Measurements from ENCODE around the gene TENT4B.
A peak's percentile ranks its signal among the peaks of the same experiment; 100 is the strongest.

Gene TENT4B

DNA sequence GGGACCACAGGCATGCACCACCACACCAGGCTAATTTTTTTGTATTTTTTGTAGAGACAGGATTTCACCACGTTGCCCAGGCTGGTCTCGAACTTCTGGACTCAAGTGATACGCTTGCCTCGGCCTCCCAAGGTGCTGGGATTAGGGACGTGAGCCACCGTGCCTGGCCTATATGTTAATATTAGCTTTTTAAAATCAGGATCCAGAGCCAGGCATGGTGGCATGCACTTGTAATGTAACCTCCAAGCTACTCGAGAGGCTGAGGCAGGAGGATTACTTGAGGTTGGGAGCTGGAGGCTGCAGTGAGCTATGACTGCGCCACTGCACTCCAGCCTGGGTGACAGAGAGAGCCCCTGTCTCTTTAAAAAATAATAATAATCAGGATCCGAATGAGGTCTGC is 104.8 kb downstream of the TENT4B start:
- DNase-seq (ENCODE audit: low read depth) = no peak

DNA sequence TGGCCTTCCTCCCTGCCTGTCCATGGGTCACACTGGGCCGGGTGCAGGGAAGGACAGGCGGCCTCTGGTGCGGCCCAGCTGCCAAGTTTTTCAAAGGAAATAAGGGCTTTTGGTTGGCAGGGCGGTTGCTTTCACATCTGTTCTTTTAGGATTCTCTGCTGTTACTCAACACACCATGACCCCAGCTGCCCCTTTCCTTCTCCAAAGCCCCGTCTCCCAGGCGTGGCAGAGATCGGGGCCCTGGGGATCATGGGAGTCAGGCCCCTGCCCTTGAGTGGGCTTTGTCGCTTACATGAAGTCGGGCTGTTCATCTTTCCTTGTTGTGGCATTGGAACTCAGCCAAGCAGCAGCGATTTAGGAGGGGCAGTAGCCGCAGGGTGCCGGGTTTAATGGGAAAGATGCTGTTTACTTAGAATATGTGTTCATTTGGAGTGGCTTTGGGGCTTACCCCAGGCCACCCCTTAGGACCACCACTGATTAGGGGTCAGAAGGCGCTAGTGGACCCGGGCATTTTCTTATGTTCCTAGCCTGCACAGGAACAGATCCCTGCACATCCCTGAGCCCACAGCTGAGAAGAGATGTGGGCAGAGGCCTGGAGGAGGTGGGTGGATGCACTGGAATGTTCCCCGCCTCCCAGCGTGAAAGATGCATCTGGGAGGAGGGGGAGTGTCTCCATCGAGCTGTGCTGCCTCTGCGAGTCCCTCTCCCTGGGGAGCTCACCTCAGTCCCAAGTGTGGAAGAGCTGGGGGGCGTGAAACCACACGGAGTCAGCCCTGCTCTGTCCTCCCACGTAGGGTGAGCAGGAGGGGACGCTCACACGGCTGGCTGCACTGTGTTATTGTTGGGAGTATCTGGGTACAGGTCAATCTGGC is 106.5 kb downstream of the TENT4B start:
- DNase-seq (ENCODE audit: low read depth) = no peak

DNA sequence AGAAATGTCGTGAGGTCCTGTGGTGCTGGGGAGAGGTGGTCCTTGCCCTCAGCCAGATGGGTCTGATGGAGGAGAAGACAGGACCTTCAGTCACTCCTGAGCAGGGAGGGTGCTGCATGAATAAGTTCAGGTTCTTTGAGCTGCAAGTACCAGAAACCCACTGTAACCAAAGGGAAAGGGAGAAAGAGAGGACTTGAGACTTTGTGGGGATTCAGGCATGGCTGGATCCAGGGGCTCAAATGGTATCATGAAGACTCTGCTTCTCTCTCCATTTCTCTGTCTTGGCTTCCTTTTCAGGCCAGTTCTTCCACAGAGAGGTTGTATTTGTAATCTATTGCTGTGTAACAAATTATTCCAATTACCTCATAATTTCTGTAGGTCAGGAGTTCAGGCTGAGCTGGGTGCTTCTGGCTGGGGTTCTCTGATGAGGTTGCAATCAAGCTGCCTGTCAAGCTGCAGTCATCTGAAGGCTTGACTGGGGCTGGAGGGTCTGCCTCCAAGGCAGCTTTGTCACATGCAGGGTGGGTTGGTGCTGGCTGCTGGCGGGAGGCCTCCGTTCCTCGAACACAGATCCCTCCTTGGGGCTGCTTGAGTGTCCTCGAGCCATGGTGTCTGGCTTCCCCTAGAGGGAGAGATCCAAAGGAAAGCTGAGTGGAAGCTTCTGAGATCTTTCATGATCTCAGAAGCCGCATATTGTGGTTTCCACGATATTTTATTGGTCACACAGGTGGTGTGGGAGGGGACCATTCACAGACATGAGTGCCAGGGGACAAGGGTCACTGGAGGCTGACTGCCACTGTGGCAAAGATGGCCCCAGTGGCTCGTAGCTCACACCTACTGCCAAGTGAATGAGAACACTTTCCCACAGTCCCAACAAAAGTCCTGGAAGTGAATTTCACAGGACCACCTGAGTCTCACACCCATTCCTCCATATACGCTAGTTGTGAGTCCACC is 107.4 kb downstream of the TENT4B start:
- DNase-seq (ENCODE audit: low read depth) = no peak

DNA sequence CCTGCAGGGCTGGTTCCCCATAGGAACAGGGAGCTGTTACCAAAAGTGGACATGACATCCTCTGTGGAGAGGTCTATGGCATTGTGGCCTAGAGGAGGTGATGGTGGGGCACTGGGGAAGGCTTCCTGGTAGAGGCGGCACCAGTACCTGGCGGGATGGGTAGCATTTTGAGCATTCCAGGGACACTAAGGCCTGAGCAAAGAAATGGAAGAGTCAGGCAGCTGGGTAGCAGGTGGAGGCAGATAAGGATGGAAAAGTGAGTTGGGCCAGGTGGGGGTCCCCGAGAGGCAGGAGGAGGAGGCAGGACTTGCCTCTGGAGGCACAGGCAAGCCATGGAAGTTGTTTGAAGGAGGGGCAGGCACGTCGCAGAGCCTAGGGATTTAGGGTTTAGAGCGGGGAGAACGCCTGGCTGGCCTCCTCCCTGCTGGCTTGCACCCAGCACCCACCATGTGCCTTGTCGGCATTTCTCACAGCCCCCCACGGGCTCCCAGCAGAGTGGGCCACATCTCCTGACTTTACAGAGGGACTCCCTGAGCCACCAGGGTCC is 108.1 kb downstream of the TENT4B start:
- no peak for DNase-seq (ENCODE audit: low read depth)

DNA sequence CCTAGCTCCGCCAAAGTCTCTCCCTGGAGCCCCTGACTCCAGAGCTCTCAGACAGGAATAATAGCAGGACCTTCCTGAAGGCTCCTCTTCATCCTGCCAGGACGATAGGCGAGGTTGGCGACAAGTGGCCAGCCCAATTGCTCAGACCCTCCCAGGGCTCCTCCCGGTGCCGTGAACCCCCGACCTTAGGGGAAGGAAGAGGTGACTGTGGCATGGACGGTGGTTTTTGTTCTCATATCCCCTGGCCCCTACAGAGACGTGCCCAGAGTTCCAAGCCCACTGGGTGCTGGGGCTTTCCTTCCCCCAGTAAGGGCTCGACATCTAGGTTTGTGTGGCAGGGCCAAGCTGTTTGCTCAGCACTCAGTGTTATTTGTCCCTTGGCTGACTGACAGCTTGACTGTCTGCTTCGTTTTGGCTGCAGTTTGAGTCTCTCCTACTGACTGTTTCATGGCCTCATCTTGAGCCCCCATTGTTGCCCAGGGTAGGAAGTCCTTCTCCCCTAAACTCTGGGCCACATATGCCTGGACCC is 108.7 kb downstream of the TENT4B start:
- DNase-seq (ENCODE audit: low read depth) = no peak

DNA sequence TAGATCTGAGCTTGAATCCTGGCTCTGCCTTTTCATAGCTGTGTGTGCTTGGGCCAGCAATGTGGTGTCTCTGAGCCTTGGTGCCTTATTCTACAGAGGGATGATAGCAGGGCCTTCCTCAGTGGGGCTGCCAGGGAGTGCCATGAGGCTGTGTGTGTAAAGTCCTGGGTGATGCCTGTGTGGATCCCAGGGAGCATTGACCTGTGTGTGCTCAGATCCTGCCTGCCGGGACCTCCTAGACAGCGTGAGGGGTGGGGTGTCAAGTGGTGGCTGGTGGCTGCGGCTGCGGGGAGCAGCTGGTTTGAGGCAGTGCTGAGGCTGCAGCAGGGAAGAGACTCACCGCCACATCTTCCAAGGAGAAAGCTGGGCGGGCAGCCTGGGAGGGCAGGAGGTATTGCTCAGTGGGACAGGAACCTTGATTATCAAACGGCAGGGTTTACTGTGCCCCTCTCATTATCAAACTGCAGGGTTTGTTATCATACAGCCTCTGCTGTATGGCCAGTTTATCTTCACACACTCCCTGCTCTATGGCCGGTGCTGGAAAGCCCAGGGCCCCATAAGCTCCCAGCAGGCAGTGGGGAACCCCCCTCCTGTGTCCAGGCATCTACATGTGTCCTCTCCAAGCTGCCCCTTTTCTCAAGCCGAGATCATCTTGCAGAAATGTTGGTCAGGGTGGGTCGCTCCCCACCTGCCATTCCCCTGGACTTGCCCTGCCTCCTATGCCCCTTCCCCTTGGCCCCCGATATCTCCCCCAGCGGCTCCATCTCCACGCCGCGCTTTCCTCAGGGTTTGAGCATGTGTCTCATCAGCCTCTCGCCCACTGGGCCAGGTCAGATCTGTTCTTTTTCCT is 110.2 kb downstream of the TENT4B start:
- no peak for DNase-seq (ENCODE audit: low read depth)

DNA sequence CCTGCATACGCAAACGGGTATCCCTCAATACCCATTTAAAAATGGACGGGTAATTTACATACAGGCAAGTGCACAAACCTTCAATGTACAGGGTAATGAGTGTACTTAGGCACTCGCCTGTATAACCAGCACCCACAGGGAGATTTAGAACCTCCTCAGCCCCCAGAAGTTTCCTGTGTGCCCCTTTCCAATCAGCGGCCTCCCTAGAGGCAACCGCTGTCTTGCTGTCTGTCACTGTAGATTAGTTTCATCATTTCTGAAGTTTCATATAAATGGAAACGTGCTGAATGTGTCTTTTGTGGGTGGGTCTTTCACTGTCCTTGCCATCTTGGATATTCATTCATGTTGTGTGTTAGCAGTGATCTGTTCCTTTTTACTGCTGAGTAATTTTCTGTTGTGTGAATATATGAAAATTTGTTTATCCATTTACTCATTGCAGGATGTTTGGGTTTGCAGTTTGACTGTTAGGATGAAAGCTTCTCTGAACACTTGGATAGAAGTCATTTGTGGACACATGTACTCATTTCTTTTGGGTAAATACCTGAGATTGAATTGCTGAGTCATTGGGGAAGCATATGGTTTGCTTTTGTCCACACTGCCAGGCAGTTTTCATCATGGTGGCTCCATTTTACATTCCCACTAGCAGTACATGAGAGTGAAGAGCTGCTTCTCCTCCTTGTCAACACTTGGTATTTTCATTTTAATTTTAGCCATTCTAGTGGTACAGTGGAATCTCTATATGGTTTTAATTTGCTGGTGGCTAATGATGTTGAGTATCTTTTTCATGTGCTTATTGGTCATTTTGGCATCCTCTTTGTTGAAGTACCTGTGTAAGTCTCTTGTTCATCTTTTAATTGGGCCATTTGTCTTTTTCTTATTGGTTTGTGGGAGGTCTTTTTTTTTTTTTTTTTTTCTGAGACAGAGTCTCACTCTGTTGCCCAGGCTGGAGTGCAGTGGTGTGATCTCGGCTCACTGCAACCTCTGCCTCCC is 111.1 kb downstream of the TENT4B start:
- no peak for DNase-seq (ENCODE audit: low read depth)

DNA sequence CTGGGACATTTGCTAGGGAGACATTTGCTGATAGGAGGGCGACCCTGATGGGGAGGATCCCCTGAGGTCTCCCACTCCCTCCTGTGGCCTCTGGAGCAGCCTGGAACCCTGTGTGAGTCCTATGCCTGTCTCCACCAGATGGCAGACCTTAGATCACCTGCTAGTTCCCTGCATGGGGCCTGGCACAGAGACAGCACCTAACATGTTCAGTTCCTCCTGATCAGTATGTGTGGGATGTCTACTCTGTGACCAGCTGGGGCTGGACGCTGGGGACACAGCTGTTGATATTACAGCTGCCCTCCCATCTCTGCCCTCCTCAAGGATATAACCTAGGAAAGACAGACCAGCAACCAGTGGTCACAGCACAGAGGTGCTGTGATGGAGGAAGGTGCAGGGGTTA is 112.2 kb downstream of the TENT4B start:
- no peak for DNase-seq (ENCODE audit: low read depth)

DNA sequence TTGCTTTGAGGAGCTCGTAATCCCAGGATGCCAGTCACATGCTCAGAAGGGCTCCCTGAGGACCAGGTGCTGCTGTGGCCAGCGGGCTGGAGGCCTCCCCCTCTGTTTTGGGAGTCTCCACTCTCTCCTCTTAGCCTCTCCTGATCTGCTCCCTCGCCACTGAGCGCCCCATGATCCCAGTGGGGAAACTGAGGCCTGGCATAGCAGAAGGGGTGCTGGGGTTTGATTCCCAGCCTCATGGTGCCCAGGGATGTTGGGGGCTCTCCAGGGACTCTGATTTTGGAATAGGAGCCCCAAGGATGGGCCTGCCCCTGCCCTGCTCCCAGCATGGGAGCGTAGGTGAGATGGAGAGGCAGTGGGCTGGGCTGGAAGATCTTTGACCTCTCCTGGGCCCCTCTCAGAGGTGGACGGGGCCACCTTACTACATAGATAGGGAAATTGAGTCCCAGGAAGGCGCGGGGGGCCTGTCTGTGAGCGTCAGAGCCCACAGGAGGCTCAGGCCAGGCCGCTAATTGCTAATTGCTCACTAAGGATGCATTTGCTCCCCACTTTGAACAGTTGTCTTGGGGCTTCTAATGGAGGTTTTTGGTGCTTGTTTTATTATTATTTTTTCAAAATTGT is 112.7 kb downstream of the TENT4B start:
- no peak for DNase-seq (ENCODE audit: low read depth)

DNA sequence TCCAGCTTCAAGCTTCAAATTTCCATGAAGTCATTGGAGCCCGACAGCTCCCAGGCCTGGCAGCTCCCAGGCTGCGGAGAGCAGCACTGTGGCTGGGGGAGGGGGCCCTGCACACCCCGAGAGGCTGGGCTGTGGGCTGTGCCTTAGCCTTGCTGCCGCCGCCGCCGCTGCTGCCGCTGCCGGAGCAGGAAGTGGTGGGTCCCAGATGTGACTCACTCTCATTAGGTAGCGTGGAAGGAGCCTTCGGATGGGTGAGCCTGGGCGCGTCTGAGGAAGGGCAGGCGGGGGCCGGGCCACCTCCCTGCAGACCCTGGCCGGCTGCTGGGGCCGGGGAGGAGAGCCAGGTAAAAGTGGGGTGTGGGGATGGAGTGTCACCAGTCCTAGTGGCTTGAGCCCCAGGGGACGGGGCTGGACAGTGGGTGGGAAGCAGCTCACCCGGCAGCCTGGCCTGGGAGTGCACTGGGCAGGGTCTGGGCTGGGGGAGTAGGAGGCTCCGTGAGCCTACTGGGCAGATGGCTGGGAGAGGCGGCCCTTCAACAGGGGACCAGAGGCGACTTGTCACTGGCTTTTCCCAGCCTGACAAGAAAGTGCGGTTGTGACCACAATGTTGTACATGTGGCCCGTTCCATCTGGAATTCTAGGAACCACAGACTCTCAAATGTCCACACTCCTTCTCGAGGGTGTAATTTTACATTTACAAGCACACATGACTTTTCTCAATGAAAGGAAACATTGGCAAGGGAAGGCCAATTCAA is 113.4 kb downstream of the TENT4B start, which contains the start of gene ADCY7:
Gene ADCY7, plus strand, starts transcription at position 215 of the 755 bp plus-strand sequence. CDS start 21,629 bp downstream, outside the sequence.
- DNase-seq (ENCODE audit: low read depth) = peak; percentile 68

DNA sequence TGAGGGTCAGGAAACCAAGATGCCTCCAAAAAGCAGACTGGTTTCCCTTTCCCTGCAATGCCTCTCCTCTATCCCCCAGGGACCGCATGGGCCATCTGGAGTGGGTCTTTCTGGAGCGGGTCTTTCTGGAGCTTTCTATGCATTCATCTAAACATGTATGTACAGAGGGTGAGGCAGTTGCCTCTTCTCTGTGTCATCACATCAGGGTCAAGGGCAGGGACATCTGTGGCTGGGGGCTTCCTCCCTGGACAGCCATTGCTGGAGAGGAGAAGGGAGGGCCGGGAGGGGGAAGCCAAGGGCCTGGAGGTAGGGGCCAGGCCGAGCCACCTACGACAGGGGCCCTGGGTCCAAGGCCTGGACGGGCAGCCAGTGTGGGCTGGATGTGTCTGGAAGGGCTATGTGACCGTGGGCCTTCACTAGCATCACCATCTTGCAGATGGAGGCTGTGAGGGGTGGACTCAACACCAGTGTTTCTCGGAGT is 114.1 kb downstream of the TENT4B start:
- no peak for DNase-seq (ENCODE audit: low read depth)

DNA sequence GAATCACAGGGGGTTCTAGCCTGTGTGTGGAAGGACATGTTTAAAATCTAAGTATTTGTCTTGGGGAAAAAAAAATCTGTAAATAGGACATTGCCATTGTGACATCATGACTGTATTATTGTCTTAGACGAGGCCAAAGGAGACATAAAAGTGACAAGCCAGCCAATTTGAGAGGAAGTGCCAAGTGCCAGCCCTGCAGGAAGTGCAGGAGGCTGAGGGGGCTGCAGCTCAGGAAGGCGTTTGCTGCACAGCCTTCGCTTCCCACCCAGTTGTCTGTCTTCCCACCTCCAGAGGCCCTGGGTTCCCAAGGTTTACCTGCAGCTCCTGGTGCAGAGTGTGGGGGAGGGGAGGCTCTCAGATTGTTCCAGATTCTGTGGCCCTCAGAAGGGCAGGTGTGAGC is 114.5 kb downstream of the TENT4B start:
- no peak for DNase-seq (ENCODE audit: low read depth)

DNA sequence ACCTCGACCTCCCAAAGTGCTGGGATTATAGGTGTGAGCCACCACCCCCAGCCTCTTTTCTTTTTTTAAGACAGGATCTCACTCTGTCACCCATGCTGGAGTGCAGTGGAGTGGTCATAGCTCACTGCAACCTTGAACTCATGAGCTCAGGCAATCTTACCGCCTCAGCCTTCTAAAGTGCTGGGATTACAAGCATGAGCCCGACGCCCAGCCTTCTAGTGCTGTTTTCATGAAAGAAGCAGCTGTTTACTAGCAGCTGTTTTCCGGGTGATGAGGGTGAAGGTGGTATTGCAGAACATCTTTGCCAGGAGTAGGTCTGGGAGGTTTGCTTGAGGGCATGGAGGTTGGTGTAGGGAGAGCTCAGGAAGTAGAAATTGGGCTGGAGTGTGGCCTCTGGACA is 115.2 kb downstream of the TENT4B start:
- no peak for DNase-seq (ENCODE audit: low read depth)

DNA sequence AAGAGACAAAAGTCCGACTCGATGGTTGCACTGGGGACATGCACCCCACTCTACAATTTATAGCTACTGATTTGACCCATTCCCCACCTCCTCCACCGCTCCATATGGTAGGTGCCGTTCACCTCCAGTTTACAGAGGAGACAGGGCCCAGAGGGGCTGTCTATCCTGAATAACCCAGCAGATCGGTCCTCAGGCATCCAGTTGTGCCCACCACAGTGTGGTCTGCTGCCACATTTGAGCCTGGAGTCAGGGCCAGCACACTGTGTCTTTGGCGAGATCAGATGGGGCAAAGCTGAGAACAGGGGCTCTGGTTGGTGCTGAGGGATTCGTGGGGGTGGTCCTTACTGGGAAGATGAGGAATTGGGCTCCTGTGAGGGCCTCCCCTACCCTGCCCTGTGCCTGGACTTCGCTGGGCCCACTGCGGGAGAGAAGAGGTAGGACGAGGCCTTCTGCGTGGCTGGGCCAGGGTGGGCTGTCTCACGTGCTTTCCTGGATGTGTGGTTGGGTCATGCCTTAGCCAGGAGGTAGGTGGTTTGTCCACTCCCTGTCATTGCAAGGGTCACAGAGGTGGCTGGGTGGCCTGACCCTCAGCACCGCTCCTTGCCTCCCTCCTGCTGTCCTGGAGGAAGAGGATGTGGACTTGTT is 116.1 kb downstream of the TENT4B start:
- no peak for DNase-seq (ENCODE audit: low read depth)

DNA sequence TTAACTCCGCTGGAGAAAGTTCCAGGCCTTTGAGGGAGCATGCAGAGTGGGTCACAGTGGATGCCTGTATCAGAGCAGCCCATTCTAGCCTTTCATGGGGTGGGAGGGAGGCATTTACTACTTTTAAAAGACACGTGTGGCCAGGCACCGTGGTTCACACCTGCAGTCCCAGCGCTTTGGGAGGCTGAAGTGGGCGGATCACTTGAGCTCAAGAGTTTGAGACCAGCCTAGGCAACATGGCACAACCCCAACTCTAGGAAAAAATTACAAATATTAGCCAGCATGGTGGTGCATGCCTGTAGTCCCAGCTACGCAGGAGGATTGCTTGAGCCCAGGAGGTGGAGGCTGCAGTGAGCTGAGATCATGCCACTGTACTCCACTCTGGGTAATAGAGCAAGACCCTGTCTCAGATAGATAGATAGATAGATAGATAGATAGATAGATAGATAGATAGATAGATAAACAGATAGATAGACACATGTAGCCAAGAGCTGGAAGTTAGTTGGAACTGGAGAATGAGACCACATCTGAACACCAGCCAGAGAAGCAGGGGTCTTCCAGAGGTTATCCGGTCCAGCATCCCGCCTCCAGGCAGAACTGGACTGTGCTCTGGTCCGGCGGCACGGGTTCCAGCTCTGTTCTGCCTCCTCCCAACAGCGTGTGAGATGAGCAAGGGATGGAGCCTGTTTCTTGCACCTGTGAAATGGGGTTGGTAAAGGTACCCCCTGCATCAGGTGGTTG is 116.8 kb downstream of the TENT4B start:
- DNase-seq (ENCODE audit: low read depth) = no peak

DNA sequence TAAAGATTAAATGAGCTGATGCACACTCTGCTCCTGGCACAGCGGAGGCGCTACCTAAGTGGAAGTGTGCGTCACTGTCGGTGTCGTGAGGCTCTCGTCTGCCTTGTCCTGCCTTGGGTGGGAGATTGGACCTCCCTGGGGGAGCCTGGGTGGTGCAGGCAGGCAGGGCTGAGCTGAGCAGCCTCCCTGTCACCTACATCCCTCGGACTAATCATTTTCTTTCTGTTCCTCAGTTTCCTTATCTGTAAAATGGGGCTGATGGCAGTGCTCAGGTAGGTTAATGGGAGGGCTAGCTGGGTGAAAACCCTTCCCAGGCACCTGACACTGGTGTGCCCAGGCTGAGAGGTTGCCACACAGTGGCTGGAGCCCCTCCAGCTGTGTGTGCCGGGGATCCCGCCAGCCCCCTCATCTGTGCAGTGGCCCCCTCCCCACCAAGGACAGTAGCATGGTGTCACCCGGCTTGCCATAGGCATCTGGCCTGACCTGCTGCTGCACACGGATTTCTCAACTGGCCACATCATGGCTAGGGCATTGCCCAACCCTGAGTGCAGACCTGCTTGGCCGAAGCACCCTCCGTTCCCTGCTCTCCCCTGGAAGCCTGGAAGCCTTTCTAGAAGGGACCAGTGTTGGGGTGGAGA is 117.5 kb downstream of the TENT4B start:
- DNase-seq (ENCODE audit: low read depth) = no peak
